Activated CD4-positive, alpha-beta T cell treated with anti-CD3 and anti-CD28 coated beads, Interleukin-2, amount 50 U/mL, for 4 hours (primary cell): ENCODE measurements around the gene EPS8L1.

ENCODE experiments used
- DNase-seq, 2 experiments: peaks; one replicate each; pipeline ENCODE4 v3.0.0-alpha.2; 2020

EPS8L1 gene

DNA sequence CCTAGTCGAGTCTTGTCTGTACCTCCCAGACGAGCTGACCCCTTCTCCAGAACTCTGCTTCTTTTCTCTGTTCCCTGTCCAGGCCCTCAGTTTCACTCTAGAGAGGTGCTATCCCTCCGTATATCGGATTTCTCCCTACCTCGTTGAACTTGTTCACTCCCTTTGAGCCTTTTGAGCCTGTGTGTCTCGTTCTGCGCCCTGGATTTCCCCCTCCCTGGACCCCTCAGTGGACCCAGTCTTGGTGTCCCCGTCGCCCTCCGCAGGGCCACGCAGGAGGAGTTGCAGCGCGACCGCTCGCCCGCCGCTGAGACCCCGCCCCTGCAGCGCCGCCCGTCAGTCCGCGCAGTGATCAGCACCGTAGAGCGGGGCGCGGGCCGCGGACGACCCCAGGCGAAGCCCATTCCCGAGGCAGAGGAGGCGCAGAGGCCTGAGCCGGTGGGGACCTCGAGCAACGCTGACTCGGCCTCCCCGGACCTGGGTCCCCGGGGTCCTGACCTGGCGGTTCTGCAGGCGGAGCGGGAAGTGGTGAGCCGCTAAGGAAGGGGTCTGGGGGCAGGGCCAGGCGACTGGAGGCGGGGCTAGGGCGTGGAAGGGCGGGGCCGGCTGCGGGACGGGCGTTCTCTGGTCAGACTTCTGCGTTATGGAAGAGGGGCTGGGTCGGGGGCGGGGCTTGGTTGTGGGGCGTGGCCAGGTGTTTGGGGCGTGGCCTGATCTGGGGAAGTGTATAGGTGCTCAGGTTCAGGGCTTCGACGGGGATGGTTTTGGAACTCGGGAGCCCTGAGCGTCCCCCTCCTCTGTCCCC is 5.5 kb downstream of the EPS8L1 start:
- peak; percentile 79 to 82 for DNase-seq

- DNase-seq, result no peak
These were observed 6.0 kb downstream of the EPS8L1 start for GRCh38 chr19:55081770-55082019.

DNA sequence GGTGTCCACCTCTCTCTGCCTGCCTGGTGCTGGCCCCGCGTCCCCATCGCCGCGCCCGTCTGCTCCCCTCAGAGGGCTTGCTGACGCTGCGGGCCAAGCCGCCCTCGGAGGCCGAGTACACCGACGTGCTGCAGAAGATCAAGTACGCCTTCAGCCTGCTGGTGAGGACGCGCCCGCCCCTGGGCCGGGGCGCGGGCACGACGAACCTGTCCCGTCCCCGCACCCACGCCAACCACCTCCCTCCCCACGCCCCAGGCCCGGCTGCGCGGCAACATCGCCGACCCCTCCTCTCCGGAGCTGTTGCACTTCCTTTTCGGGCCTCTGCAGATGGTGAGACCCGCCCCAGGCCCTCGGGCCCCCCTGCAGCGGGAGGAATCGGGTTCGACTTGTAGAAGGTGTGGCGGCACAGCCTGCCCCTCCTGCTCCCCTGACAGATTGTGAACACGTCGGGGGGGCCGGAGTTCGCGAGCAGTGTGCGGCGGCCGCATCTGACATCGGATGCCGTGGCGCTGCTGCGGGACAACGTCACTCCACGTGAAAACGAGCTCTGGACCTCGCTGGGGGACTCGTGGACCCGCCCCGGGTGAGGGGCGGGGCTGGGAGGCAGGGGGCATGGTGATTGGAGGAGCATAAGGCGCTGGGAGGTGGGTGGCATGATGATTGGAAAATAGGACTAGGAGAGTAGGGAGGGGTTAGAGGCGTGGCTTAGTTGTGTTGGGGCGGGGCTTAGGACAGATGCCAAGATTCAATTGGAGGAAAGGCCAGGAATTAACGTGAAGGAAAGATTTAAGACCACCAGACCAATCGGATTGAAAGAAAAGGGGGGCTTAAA is 6.6 kb downstream of the EPS8L1 start:
- DNase-seq, result peak; percentile 51 to 52

- DNase-seq, result no peak
These were observed 7.6 kb downstream of the EPS8L1 start for GRCh38 chr19:55083004-55083850.

DNA sequence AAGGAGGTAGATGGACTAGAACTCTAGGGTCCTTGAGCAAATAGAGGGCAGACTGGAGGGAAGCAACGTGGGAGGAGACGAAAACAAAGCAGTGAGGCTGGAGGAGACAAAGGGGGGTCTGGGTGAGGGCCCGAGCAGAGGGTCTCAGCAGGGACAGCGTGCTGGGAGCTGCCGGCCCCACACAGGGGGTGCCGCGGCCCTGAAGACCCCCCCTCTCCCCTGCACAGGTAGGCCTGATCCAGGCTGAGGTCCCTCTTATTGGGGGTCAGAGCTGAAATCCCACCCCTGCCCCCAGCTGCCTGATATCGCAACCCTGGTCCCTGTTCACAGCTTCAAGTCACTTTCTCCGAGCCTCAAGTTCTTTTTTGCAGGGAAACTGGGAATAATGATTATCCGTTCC is 8.7 kb downstream of the EPS8L1 start:
- DNase-seq, result no peak

DNA sequence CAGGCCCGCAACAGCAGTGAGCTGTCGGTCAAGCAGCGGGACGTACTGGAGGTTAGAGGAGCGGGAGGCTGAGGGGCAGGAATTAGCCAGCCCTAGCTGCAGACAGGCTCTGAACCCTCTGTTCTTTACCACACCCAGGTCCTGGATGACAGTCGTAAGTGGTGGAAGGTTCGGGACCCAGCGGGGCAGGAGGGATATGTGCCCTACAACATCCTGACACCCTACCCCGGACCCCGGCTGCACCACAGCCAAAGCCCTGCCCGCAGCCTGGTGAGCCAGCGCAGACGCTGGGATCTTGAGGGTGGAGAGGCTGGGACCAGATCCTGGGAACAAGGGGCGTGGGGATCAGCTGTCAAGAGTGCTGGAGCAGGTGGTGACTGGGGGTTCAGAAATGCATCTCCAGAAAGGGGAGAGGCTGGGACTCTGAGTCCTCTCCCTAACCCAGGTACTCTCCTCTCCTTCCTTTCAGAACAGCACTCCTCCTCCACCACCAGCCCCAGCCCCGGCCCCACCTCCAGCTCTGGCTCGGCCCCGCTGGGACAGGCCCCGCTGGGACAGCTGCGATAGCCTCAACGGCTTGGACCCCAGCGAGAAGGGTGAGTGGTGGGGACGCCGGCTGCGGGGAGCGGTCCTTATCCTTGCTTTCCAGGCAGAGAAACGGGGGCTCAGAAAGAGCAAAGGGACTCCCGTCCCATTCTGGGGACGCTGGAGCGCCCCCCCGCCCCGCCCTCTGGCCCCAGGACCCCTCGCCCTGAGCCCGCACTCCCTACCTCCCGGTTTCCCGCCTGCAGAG is 10.4 kb downstream of the EPS8L1 start:
- no peak for DNase-seq

- DNase-seq, result peak; percentile 30 to 32
These were observed 11.3 kb downstream of the EPS8L1 start for GRCh38 chr19:55086730-55087541.

- no peak for DNase-seq
These were observed 11.9 kb downstream of the EPS8L1 start for GRCh38 chr19:55087542-55087901.

DNA sequence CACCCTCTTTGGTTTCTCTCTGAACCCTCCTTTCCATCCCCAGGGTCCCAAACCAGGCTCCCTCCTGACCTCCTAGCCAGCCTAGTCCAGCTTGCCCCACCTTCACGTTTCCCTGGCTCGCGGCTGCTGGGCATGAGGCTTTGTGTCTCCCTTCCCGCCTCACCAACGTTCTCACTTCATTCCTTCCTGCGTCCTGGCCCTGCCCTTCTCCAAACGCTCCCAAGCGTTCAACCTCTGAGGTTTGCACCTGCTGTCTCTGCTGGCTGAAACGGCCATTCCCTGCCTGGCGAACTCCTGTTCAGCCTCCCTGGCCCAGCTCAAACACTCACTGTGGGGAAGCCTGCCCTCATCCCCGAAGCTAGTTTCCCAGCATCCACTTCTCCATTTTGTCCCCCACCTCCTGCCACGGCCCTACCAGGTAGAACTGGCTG is 12.4 kb downstream of the EPS8L1 start:
- DNase-seq, result no peak

- DNase-seq, result peak; percentile 76 to 78
These were observed 13.1 kb downstream of the EPS8L1 start for GRCh38 chr19:55088543-55089341.

DNA sequence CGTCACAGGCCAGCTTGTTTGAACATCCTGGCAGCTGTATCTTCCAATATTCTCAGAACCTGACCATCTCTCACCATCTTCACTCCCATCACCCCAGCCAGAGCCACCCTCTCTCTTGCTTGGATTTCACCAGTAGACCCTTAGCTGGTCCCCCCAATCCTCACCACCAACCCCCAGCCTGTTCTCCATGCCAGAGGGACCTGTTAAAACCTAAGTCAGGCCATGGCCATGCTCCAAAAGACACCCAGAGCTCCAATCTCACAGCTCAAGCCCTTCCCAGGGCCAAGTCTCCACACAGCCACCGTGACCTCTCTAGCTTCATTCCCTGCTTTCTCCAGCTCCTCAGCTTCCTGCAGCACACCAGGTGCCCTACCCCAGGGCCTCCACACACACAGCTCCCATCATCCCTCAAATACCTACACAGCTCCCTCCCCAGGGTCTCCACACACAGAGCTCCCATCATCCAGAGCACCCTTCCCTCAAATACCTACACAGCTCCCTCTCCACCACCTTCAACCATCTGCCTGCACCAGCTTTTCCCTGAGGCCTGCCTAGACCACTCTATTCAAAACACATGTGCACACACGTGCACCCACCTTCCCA is 13.8 kb downstream of the EPS8L1 start:
- DNase-seq, result no peak

- DNase-seq, result no peak
These were observed 14.9 kb downstream of the EPS8L1 start for GRCh38 chr19:55090564-55090963.

DNA sequence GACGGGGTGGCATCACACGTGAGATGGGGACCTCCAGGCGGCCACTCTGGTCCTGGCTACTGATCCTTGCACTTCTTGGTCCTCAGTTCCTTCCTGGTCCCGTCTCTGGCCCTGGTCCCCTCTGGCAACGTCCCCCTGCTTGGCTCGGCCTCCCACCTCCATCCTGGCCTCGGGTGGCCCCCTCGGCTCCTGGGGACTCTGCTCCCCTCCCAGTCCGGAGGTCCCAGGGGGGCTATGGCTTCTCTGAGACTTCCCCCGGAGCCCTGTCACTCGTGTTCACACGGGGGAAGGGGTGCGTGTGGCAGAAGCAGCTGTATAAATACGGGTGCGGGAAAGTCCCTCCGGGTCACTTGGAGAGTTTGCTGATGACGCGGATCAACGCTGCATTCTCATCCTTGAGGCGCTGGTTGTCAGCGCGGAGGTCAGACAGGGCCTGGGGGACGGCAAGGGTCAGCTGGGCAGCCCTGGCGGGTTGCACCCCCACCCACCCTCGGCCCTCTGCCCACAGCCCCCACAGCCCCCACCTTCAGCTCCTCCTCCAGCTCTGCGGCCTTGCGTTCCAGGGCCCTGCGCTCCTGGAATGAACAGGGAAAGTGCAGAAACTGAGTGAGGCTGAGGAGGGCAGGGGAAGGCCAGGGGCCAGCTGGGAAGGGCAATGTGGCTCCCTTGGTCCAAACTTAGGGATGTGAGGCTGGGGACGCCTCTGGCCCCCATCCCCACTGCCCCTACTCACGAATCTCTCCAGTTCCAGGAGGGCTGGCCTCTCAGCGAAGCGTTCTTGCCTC is 15.6 kb downstream of the EPS8L1 start:
- no peak for DNase-seq

GRCh38 chr19:55091955-55092354 is 16.3 kb downstream of the EPS8L1 start:
- no peak for DNase-seq

DNA sequence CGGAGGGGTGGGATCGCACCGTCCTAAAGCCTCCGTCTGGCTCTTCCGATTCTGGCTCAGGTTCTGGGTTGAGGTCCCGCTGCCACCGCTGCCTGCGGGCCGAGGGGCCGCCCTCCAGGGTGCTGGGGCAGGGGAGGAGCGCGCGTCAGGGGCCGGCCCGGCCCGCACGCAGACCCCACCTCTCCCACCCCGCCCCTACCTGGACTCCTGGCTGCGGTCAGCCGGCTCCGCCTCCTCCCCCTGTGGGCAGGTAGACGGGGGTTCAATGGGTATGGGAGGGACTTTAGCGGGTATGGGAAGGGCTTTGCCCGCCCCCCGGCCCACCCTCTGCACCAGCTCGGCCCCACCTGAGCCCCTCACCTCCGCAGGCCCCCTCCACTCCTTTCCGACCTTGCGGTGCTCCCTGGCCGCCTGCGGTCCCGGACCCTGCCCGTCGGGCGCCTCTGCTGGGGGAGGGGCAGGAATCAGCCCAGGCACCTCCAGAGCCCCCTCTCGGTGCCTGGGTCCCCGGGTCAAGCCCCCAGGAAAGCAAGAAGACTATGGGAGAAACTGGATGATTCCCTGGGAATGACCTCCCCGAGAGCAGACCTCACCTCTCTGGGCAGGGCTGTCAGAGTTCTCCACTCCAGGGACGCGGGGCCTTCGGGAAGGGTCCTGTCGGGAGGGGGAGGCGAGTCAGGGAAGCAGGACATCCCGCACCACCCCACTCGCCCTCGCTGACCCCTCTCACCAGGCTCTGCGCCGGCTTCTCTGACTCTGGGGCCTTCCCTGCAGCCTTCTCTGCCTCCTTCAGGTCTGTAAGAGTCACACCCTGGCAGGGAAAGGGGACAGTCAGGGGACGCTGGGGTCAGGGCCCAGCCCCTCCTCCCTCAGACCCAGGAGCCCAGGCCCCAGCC is 17.0 kb downstream of the EPS8L1 start:
- no peak for DNase-seq

GRCh38 chr19:55094456-55095259 is 19.0 kb downstream of the EPS8L1 start:
- DNase-seq, result no peak

- DNase-seq, result no peak
These were observed 19.8 kb downstream of the EPS8L1 start for GRCh38 chr19:55095260-55096060.
